Thyroid gland (tissue), 4 donors: ENCODE results near the gene SPRY1.

Source experiments
- POLR2A ChIP-seq, 2 donors: fragments of 450-650 bp; IDR thresholded peaks; one replicate each; pipeline ENCODE4 v1.6.1; 2017; ENCODE audit warnings: antibody characterized with exemption in 2 of 2, mild to moderate bottlenecking in 2 of 2, moderate library complexity in 1 of 2
- TF ChIP-seq, protein P1 (sequence below), 6 experiments: fragments of 200-600 bp in 3 of 6; fragments of 450-650 bp in 3 of 6; sonication (generic) in 3 of 6; IDR thresholded peaks; one replicate each; pipeline ENCODE4 v1.5.1; 2016 to 2019; ENCODE audit warnings: antibody characterized with exemption in 6 of 6, mild to moderate bottlenecking in 2 of 6, inconsistent platforms in 1 of 6, moderate library complexity in 1 of 6

DNA sequence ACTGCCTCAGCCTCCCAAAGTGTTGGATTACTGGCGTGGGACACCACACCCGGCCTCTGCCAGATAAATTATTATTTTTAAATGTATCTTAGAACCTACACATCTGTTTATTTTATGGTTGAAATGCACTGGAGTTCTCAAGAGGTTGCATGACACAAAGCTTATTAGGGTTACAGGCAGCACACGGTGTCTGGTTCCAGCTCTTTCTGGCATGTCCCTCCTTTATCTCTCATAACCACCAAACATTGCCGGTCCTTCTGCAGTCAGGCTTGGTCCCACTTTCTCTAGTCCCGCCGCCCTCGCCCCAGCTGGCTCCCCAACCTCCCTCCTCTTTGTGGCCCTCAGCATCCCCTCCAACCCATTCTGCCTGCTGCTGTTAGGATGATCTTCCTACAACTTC lies 39.7 kb upstream of the SPRY1 start:
- TF ChIP-seq, protein P1, sequence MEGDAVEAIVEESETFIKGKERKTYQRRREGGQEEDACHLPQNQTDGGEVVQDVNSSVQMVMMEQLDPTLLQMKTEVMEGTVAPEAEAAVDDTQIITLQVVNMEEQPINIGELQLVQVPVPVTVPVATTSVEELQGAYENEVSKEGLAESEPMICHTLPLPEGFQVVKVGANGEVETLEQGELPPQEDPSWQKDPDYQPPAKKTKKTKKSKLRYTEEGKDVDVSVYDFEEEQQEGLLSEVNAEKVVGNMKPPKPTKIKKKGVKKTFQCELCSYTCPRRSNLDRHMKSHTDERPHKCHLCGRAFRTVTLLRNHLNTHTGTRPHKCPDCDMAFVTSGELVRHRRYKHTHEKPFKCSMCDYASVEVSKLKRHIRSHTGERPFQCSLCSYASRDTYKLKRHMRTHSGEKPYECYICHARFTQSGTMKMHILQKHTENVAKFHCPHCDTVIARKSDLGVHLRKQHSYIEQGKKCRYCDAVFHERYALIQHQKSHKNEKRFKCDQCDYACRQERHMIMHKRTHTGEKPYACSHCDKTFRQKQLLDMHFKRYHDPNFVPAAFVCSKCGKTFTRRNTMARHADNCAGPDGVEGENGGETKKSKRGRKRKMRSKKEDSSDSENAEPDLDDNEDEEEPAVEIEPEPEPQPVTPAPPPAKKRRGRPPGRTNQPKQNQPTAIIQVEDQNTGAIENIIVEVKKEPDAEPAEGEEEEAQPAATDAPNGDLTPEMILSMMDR (IDR thresholded peaks at IDR 0.05) = no peak
- TF ChIP-seq POLR2A (IDR thresholded peaks at IDR 0.05) = no peak
